ENCODE results near the gene FGD5.

- no peak for TF ChIP-seq CTCF (IDR thresholded peaks at IDR 0.05)
- TF ChIP-seq EZH2 (IDR thresholded peaks at IDR 0.05) = no peak
Measured at GRCh38 chr3:14823393-14823792, 4.6 kb downstream of the FGD5 start.

Data from neural progenitor cell (in vitro differentiated cells).